Ovary (tissue), 3 donors: ENCODE results near the gene ATP6V0B.

Experiments
- CTCF ChIP-seq, 3 donors: fragments of 450-650 bp in 2 of 3; fragments of 200-600 bp in 1 of 3; IDR thresholded peaks; one replicate each; pipeline versions ENCODE4 v1.5.1 to v1.8.0; 2016 to 2022; ENCODE audit warnings: antibody characterized with exemption in 3 of 3, mild to moderate bottlenecking in 1 of 3
- EP300 ChIP-seq: sonication (generic); formaldehyde crosslinking; IDR thresholded peaks from one replicate; pipeline ENCODE4 v1.6.1; 2017; ENCODE audit warnings: antibody characterized with exemption
- POLR2A ChIP-seq: fragments of 450-650 bp; IDR thresholded peaks from one replicate; pipeline ENCODE4 v1.6.1; 2017; ENCODE audit warnings: antibody characterized with exemption, mild to moderate bottlenecking, moderate library complexity
- donor health status: DM: no; HTN: no; CAD: no.

GRCh38 chr1:43952731-43953346 is 21.9 kb upstream of the ATP6V0B start:
- TF ChIP-seq POLR2A (no peak), CTCF (IDR thresholded peaks at IDR 0.05) (no peak), EP300 (no peak)
